ENCODE results near the gene SNX20.

The SNX20 gene

GRCh38 chr16:50704245-50704644, 23.1 kb upstream of the SNX20 start:
- no peak for DNase-seq

GRCh38 chr16:50702725-50703124, 21.6 kb upstream of the SNX20 start:
- DNase-seq: no peak

- DNase-seq: peak; percentile 48
These were observed 18.4 kb upstream of the SNX20 start for GRCh38 chr16:50699326-50700159.

DNA sequence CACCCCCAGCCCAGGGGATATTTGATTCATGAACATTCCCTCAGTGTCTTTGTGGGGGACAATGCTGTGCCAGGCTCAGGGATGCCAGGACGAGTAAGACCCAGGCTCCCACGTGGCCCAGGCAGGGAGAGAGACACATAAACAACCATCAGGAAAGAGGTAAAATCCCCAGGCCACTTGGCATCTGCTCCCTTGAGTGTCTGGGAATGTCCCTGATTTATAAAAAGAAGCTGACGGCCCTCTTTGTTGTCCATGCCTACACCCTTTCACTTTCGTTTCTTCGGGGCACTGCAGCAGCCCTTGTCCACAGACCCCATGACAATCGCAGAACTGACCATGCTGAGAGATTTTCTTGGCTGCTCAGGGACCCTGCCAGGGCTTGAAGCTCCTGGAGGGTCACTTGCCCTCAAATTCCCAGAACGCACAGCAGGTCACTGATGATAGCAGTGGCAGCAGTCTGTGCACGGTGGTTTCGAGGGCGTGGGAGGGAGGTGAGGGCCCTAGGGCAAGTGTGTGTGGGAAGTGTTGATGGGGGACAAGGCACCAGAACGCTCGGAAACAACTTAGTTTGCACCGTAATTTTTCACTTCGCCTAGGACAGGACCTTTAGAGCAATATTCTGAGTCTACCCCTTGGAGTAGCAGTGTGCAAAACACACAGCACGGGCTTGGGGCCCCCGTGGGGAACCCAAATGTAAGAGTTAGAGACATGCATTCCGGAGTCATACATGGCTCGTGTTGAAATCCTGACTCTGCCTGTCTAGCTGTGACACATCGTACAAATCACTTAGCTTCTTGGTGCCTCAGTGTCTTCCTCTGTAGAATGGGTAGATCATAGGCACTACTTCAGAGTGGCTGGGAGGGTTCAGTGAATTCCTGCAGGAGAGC, 17.0 kb upstream of the SNX20 start:
- peak; percentile 67 for DNase-seq

DNA sequence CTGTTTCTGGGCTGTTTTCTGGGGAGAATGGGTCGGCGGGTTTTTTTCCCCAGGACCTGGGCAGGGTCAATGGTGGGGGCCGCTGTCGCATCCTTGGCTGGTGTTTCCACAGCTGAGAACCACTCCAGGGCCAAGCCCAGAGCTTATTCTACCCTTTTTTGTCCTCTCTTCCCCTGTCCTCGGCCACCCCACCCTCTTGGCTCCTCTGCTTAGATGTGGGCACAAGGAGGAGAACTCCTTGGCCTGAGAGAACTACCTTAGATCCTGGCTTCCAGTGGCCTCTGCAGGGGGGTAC, 16.3 kb upstream of the SNX20 start:
- DNase-seq: no peak

DNA sequence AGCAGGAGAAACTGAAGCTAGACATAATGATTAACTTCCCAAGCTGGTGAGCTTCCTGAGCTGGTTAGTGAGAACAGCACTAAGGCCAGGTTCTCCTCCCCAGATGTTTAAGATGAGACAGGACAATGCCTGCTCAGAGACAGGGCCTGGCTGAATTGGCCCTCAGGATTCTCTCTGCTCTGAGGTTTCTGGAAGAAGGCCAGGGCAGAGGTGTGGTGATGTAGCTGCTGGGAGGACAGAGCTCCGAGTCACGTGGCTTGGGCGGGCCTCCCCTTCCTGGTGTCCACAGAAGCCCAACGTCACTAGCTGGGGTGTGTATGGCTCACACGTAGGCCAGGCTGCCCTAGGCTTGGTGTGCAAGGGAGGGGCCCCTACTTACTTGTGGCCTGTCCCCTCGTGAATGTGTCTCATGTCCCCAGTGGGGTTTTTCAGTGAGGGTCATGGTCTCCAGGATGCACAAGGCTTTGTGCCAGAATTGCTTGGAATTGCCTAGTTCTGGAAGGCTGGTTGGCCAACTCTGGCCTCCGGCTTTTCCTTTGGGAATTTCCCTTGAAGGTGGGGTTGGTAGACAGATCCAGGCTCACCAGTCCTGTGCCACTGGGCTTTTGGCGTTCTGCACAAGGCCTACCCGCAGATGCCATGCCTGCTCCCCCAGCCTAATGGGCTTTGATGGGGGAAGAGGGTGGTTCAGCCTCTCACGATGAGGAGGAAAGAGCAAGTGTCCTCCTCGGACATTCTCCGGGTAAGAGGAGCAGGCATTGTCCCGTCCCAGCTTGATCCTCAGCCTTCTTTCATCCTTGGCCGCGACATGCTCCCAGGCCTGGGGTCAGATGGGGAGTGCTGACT, 15.7 kb upstream of the SNX20 start:
- DNase-seq: peak; percentile 82

DNA sequence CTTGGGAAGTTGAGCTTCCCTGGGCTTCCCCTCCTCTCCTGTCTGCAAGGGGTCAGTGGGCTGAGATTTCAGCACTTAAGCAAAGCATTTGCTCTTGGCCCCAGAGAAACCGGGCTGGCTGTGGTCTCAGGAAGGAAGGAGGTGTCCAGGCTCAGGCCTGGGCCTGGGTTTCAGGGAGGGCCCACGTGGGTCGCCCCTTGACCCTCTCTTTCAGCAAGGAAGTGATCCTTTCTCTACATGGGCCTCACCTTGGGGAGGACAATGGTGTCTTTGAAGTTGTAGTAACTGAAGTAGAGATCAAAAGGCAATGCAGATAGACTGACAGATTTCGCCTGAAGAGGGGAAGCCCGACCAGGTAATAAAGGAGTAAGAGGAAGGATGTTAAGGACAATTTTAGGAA, 15.0 kb upstream of the SNX20 start:
- DNase-seq: no peak

GRCh38 chr16:50695017-50696000, 14.2 kb upstream of the SNX20 start:
- no peak for DNase-seq

- no peak for DNase-seq
These were observed 13.1 kb upstream of the SNX20 start for GRCh38 chr16:50694206-50694605.

GRCh38 chr16:50692999-50693781, 12.1 kb upstream of the SNX20 start, which contains the start of gene NOD2:
TSS of gene NOD2 (plus strand) at chr16:50693606. CDS start at chr16:50699496, 5,890 bp downstream.
- DNase-seq: peak; percentile 46

DNA sequence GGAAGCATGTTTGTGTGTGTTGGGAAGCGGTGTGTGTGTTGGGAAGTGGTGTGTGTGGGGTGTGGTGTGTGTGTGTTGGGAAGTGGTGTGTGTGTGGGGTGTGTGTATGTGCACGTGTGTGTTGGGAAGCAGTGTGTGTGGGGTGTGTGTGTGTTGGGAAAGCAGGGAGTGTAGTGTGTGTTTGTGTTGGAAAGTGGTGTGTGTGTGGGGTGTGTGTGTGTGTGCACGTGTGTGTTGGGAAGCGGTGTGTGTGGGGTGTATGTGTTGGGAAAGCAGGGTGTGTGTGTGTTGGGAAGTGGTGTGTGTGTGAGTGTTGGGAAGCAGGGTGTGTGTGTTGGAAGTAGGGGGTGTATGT, 11.5 kb upstream of the SNX20 start:
- no peak for DNase-seq

DNA sequence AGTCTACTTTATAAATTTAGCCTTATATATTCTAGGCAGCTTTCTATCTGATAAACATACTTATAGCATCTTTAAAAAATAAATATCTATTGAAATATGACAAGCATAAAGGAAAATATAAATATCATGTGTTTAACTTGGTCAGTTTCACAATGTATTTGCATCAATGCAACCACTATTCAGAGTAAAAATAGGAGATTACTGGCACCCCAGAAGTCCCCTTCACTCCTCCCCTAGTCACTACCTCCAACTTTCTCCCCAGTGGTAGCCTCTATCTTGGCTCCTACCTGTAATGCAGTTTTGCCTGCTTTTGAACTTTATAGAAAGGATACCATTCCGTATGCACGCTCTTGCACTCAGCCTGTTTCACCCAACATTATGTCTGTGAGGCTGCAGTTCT, 9.1 kb upstream of the SNX20 start:
- no peak for DNase-seq

GRCh38 chr16:50688867-50689266, 7.8 kb upstream of the SNX20 start:
- no peak for DNase-seq

GRCh38 chr16:50688083-50688482, 7.0 kb upstream of the SNX20 start:
- no peak for DNase-seq

DNA sequence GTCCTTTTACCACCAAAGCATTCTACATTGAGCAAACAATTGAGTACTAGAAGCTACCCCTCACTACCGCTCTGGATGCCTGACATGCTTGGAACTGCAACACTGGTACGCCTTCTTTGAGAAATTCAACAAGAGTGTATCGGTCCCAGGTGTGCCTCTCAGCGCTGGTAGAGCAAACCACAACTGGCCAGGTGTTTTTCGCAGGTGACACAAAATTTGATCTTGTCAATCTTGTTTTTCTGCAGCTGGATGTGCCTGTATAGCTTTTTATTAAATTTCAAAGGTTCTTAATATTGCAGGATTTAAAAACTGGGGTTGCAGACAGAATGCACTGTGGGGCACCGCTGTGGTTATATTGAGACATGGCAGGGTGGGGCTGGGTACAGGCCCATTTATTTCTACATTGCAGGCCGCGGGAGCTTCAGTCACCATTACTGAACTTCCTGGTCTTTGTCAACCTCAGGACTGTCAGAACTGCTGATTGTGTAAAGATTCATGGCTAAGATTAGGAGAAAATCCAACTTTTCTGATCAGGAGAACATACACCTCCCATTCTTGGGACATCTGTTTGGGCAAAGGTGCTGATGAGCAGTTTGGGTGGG, 4.5 kb upstream of the SNX20 start:
- peak; percentile 36 for DNase-seq

GRCh38 chr16:50684823-50685461, 3.8 kb upstream of the SNX20 start:
- DNase-seq: peak; percentile 58

GRCh38 chr16:50683689-50684374, 2.7 kb upstream of the SNX20 start:
- peak; percentile 72 for DNase-seq

GRCh38 chr16:50680556-50680893, 587 bp downstream of the SNX20 start:
- no peak for DNase-seq

DNA sequence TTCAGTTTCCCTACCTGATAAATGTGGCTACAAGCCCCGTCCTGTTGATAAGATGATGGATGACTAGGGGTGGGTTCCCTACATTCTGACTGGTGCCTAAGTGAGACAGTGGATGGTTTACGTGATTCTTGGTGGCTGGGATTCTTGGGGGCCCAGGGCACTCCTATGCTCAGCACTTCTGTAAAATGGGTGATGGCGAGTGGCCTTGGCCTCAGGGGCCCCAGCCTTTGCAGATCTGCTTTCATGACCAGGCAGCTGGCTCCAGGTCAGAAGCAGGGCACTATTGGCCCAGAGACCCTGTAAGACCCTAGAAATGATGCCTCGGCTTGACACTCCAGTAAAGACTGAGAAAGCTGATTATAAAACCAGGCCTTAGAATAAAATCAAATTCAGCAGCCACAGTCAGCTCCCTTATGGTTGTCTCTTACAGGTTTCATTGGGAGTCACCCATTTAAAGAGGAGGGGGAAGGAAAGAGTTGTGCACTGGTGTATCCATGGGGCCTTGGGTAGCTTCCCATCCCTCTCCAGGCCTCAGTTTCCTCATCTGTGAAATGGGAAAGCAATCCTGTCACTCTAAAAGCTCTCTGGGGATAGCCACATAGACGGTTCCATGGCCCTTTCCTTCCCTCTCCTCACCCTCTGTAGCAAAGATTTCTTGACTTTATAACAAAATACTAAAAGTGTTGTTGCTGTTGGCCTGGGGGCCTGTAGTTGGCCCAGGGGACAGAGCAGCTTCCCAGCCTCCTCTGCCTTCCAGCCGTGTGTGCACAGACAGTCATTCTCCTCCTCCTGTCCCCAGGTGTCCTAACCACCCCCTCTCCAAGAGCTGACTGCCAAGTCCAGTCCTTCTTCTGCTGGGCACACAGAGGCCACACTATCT, 1.2 kb downstream of the SNX20 start:
- no peak for DNase-seq

Data from CD4-positive, alpha-beta T cell treated with Interleukin-12 subunit alpha and Interleukin-12 subunit beta, for 1 hour (primary cell).